BLaER1 (cell line): Measurements from ENCODE around the gene NAV3.

Source experiments
- H3K27ac ChIP-seq: shearing (Covaris generic); formaldehyde crosslinking; 2 replicates; pipeline ENCODE4 v1.8.1; 2022
- H3K27me3 ChIP-seq: shearing (Covaris generic); formaldehyde crosslinking; 2 replicates; pipeline ENCODE4 v1.8.1; 2022
- H3K36me3 ChIP-seq: shearing (Covaris generic); formaldehyde crosslinking; 2 replicates; pipeline ENCODE4 v1.8.1; 2022
- H3K4me1 ChIP-seq: shearing (Covaris generic); formaldehyde crosslinking; 2 replicates; pipeline ENCODE4 v1.8.1; 2022
- H3K4me2 ChIP-seq: shearing (Covaris generic); formaldehyde crosslinking; 2 replicates; pipeline ENCODE4 v1.8.1; 2022
- H3K4me3 ChIP-seq: shearing (Covaris generic); formaldehyde crosslinking; 2 replicates; pipeline ENCODE4 v1.8.1; 2022
- H3K9ac ChIP-seq: shearing (Covaris generic); formaldehyde crosslinking; 2 replicates; pipeline ENCODE4 v1.8.1; 2022
- H3K9me3 ChIP-seq: shearing (Covaris generic); formaldehyde crosslinking; 2 replicates; pipeline ENCODE4 v1.8.1; 2022
- H4K20me1 ChIP-seq: shearing (Covaris generic); formaldehyde crosslinking; 2 replicates; pipeline ENCODE4 v1.8.1; 2022
- Cebpa-rat ChIP-seq: shearing (Covaris generic); IDR thresholded peaks from 2 replicates; pipeline ENCODE4 v1.8.1; 2022

Gene NAV3

GRCh38 chr12:77865178-77865577 lies 34.5 kb downstream of the NAV3 start:
- no peaks in the 10 kb centered on the region for H3K4me1 ChIP-seq
- no peaks in the 10 kb centered on the region for H3K27me3 ChIP-seq
- H3K9me3 ChIP-seq, result no peaks in the 10 kb centered on the region
- no peak for TF ChIP-seq Cebpa-rat
- no peak overlapping the region for H3K9ac ChIP-seq
- H4K20me1 ChIP-seq, result no peaks in the 10 kb centered on the region
- H3K4me2 ChIP-seq, result no peak overlapping the region
- H3K36me3 ChIP-seq, result no peaks in the 10 kb centered on the region
- no peak overlapping the region for H3K4me3 ChIP-seq
- no peak overlapping the region for H3K27ac ChIP-seq

- no peak overlapping the region for H3K9ac ChIP-seq
- H3K4me3 ChIP-seq, result no peak overlapping the region
- H4K20me1 ChIP-seq, result no peaks in the 10 kb centered on the region
- no peak overlapping the region for H3K4me2 ChIP-seq
- H3K27me3 ChIP-seq, result no peaks in the 10 kb centered on the region
- no peaks in the 10 kb centered on the region for H3K36me3 ChIP-seq
- H3K9me3 ChIP-seq, result no peaks in the 10 kb centered on the region
- no peaks in the 10 kb centered on the region for H3K4me1 ChIP-seq
- no peak overlapping the region for H3K27ac ChIP-seq
- TF ChIP-seq Cebpa-rat, result no peak
Measured at GRCh38 chr12:77878901-77879300, 48.2 kb downstream of the NAV3 start.

- Histone ChIP-seq H4K20me1 (no peaks in the 10 kb centered on the region), H3K27ac (no peak overlapping the region), H3K4me2 (no peak overlapping the region), H3K4me1 (no peaks in the 10 kb centered on the region), H3K4me3 (no peak overlapping the region), H3K36me3 (no peaks in the 10 kb centered on the region), H3K9me3 (no peaks in the 10 kb centered on the region), H3K27me3 (no peaks in the 10 kb centered on the region), H3K9ac (no peak overlapping the region)
- no peak for TF ChIP-seq Cebpa-rat
Measured at GRCh38 chr12:77882709-77883108, 52.0 kb downstream of the NAV3 start.

- no peak overlapping the region for H3K4me2 ChIP-seq
- H3K36me3 ChIP-seq, result no peaks in the 10 kb centered on the region
- H3K4me1 ChIP-seq, result no peaks in the 10 kb centered on the region
- no peak overlapping the region for H3K4me3 ChIP-seq
- H3K9me3 ChIP-seq, result no peaks in the 10 kb centered on the region
- no peak for TF ChIP-seq Cebpa-rat
- H4K20me1 ChIP-seq, result no peaks in the 10 kb centered on the region
- H3K27ac ChIP-seq, result no peak overlapping the region
- H3K27me3 ChIP-seq, result no peaks in the 10 kb centered on the region
- H3K9ac ChIP-seq, result no peak overlapping the region
Measured at GRCh38 chr12:77888611-77889010, 57.9 kb downstream of the NAV3 start.

- no peak overlapping the region for H3K9ac ChIP-seq
- H4K20me1 ChIP-seq, result no peaks in the 10 kb centered on the region
- no peaks in the 10 kb centered on the region for H3K36me3 ChIP-seq
- no peak overlapping the region for H3K4me2 ChIP-seq
- H3K4me1 ChIP-seq, result no peaks in the 10 kb centered on the region; the same call in 1 of the 2 replicates
- H3K27ac ChIP-seq, result no peak overlapping the region
- no peak for TF ChIP-seq Cebpa-rat
- no peaks in the 10 kb centered on the region for H3K27me3 ChIP-seq
- no peak overlapping the region for H3K4me3 ChIP-seq
- H3K9me3 ChIP-seq, result no peaks in the 10 kb centered on the region
Measured at GRCh38 chr12:77891518-77892147, 60.9 kb downstream of the NAV3 start.

GRCh38 chr12:77893918-77894317 lies 63.2 kb downstream of the NAV3 start:
- Histone ChIP-seq H3K27me3 (no peaks in the 10 kb centered on the region), H3K36me3 (no peaks in the 10 kb centered on the region), H3K4me3 (no peak overlapping the region), H3K9me3 (no peaks in the 10 kb centered on the region), H3K4me1 (no peaks in the 10 kb centered on the region; the same call in 1 of the 2 replicates), H4K20me1 (no peaks in the 10 kb centered on the region), H3K4me2 (no peak overlapping the region), H3K27ac (no peak overlapping the region), H3K9ac (no peak overlapping the region)
- no peak for TF ChIP-seq Cebpa-rat

- Histone ChIP-seq H3K36me3 (no peaks in the 10 kb centered on the region), H3K9ac (no peak overlapping the region), H3K4me3 (no peak overlapping the region), H3K27me3 (no peaks in the 10 kb centered on the region), H3K4me1 (no peaks in the 10 kb centered on the region; the same call in 1 of the 2 replicates), H3K9me3 (no peaks in the 10 kb centered on the region), H4K20me1 (no peaks in the 10 kb centered on the region), H3K4me2 (no peak overlapping the region), H3K27ac (no peak overlapping the region)
- TF ChIP-seq Cebpa-rat, result no peak
Measured at GRCh38 chr12:77894556-77894955, 63.9 kb downstream of the NAV3 start.

- no peaks in the 10 kb centered on the region for H3K36me3 ChIP-seq
- no peak overlapping the region for H3K4me3 ChIP-seq
- no peaks in the 10 kb centered on the region for H3K9me3 ChIP-seq
- no peak for TF ChIP-seq Cebpa-rat
- H3K9ac ChIP-seq, result no peak overlapping the region
- no peaks in the 10 kb centered on the region; the same call in 1 of the 2 replicates for H3K4me1 ChIP-seq
- no peaks in the 10 kb centered on the region for H4K20me1 ChIP-seq
- H3K4me2 ChIP-seq, result no peak overlapping the region
- no peak overlapping the region for H3K27ac ChIP-seq
- no peaks in the 10 kb centered on the region for H3K27me3 ChIP-seq
Measured at GRCh38 chr12:77895699-77896098, 65.0 kb downstream of the NAV3 start.

GRCh38 chr12:77907936-77908335 lies 77.2 kb downstream of the NAV3 start:
- H3K27ac ChIP-seq, result no peak overlapping the region
- no peaks in the 10 kb centered on the region for H3K27me3 ChIP-seq
- no peak overlapping the region for H3K4me2 ChIP-seq
- H3K9ac ChIP-seq, result no peak overlapping the region
- no peaks in the 10 kb centered on the region for H3K9me3 ChIP-seq
- no peaks in the 10 kb centered on the region for H3K36me3 ChIP-seq
- no peaks in the 10 kb centered on the region for H4K20me1 ChIP-seq
- no peaks in the 10 kb centered on the region for H3K4me1 ChIP-seq
- TF ChIP-seq Cebpa-rat, result no peak
- H3K4me3 ChIP-seq, result no peak overlapping the region

- Histone ChIP-seq H3K27ac (no peak overlapping the region), H3K36me3 (no peaks in the 10 kb centered on the region), H3K4me2 (no peak overlapping the region), H3K4me1 (no peaks in the 10 kb centered on the region), H4K20me1 (no peaks in the 10 kb centered on the region), H3K27me3 (no peaks in the 10 kb centered on the region), H3K9me3 (no peaks in the 10 kb centered on the region), H3K4me3 (no peak overlapping the region), H3K9ac (no peak overlapping the region)
- no peak for TF ChIP-seq Cebpa-rat
Measured at GRCh38 chr12:77914081-77914488, 83.4 kb downstream of the NAV3 start.

- Histone ChIP-seq H3K4me3 (no peak overlapping the region), H4K20me1 (no peaks in the 10 kb centered on the region), H3K4me1 (no peaks in the 10 kb centered on the region), H3K4me2 (no peak overlapping the region), H3K27ac (no peak overlapping the region), H3K27me3 (no peaks in the 10 kb centered on the region), H3K9me3 (no peaks in the 10 kb centered on the region), H3K9ac (no peak overlapping the region), H3K36me3 (no peaks in the 10 kb centered on the region)
- TF ChIP-seq Cebpa-rat, result no peak
Measured at GRCh38 chr12:77915071-77915600, 84.4 kb downstream of the NAV3 start.
